H9 (cell line): ENCODE measurements around the gene FNDC3B. TPM values are rescaled to one million over a fixed set of nuclear protein-coding genes. Genes with fewer than 3 reads are reported as not detected.

Source experiments
- DNase-seq: peaks from one replicate; pipeline ENCODE4 v3.0.0-alpha.2; 2017
- H2AFZ ChIP-seq: one replicate; pipeline ENCODE4 v1.6.1; 2013; ENCODE audit warnings: mild to moderate bottlenecking, low read length, control low read depth, moderate library complexity
- H2AK5ac ChIP-seq: 2 replicates; pipeline ENCODE4 v1.6.1; 2013; ENCODE audit warnings: low read length, control low read depth, mixed read lengths; ENCODE audit not compliant: insufficient read length
- H2BK120ac ChIP-seq: one replicate; pipeline ENCODE4 v1.6.1; 2013; ENCODE audit warnings: low read depth, mild to moderate bottlenecking, low read length, control low read depth, inconsistent platforms; ENCODE audit not compliant: poor library complexity, severe bottlenecking
- H2BK12ac ChIP-seq: 2 replicates; pipeline ENCODE4 v1.6.1; 2013; ENCODE audit warnings: low read length, control low read depth, mixed read lengths, low read depth; ENCODE audit not compliant: insufficient read length
- H2BK15ac ChIP-seq: 2 replicates; pipeline ENCODE4 v1.6.1; 2013; ENCODE audit warnings: low read depth, low read length, control low read depth
- H2BK20ac ChIP-seq: one replicate; pipeline ENCODE4 v1.6.1; 2013; ENCODE audit warnings: low read depth, mild to moderate bottlenecking, low read length, control low read depth, inconsistent platforms; ENCODE audit not compliant: poor library complexity, severe bottlenecking
- H2BK5ac ChIP-seq: 2 replicates; pipeline ENCODE4 v1.6.1; 2013; ENCODE audit warnings: low read length, control low read depth, mixed read lengths; ENCODE audit not compliant: insufficient read length
- H3K14ac ChIP-seq: 2 replicates; pipeline ENCODE4 v1.6.1; 2013; ENCODE audit warnings: low read length, control low read depth; ENCODE audit not compliant: insufficient read depth
- H3K18ac ChIP-seq: 2 replicates; pipeline ENCODE4 v1.6.1; 2013; ENCODE audit warnings: low read depth, mild to moderate bottlenecking, mixed read lengths, low read length, control low read depth; ENCODE audit not compliant: insufficient read length
- H3K23ac ChIP-seq: 2 replicates; pipeline ENCODE4 v1.6.1; 2013; ENCODE audit warnings: low read length, control low read depth, mixed read lengths, low read depth; ENCODE audit not compliant: insufficient read length
- H3K23me2 ChIP-seq: 2 replicates; pipeline ENCODE4 v1.6.1; 2013; ENCODE audit warnings: low read depth, mild to moderate bottlenecking, mixed read lengths, low read length, control low read depth; ENCODE audit not compliant: insufficient read length, poor library complexity, severe bottlenecking
- H3K27ac ChIP-seq: 2 replicates; pipeline ENCODE4 v1.5.1; 2013; ENCODE audit warnings: low read length, control low read depth, mixed read lengths, low read depth; ENCODE audit not compliant: insufficient read length
- H3K27me3 ChIP-seq: 2 replicates; pipeline ENCODE4 v1.6.1; 2013; ENCODE audit warnings: low read length, control low read depth, inconsistent platforms; ENCODE audit not compliant: insufficient read depth
- H3K4ac ChIP-seq: 2 replicates; pipeline ENCODE4 v1.6.1; 2013; ENCODE audit warnings: low read depth, mild to moderate bottlenecking, control low read depth, inconsistent platforms, low read length, moderate library complexity
- H3K4me1 ChIP-seq: 2 replicates; pipeline ENCODE4 v1.6.1; 2013; ENCODE audit warnings: low read length, control low read depth, inconsistent platforms; ENCODE audit not compliant: insufficient read depth
- H3K4me2 ChIP-seq: 2 replicates; pipeline ENCODE4 v1.6.1; 2013; ENCODE audit warnings: low read length, control low read depth, mixed read lengths; ENCODE audit not compliant: insufficient read length, insufficient read depth
- H3K56ac ChIP-seq: 2 replicates; pipeline ENCODE4 v1.6.1; 2013; ENCODE audit warnings: low read depth, mild to moderate bottlenecking, mixed read lengths, low read length, control low read depth; ENCODE audit not compliant: insufficient read length
- H3K79me1 ChIP-seq: 2 replicates; pipeline ENCODE4 v1.6.1; 2013; ENCODE audit warnings: low read depth, mild to moderate bottlenecking, moderate library complexity, low read length, control low read depth, inconsistent platforms; ENCODE audit not compliant: insufficient read depth, poor library complexity, severe bottlenecking
- H3K79me2 ChIP-seq: 2 replicates; pipeline ENCODE4 v1.6.1; 2013; ENCODE audit warnings: low read length, control low read depth, inconsistent platforms; ENCODE audit not compliant: insufficient read depth
- H3K9ac ChIP-seq: 2 replicates; pipeline ENCODE4 v1.6.1; 2013; ENCODE audit warnings: low read length, control low read depth, mixed read lengths; ENCODE audit not compliant: insufficient read length; ENCODE audit errors: extremely low read depth
- H3K9me3 ChIP-seq: one replicate; pipeline ENCODE4 v1.6.1; 2013; ENCODE audit warnings: low read depth, low read length, inconsistent platforms; ENCODE audit not compliant: control insufficient read depth
- H3T11ph ChIP-seq: one replicate; pipeline ENCODE4 v1.6.1; 2013; ENCODE audit warnings: mild to moderate bottlenecking, low read length, control low read depth, inconsistent platforms
- H4K20me1 ChIP-seq: one replicate; pipeline ENCODE4 v1.6.1; 2013; ENCODE audit not compliant: control insufficient read depth, insufficient read length, insufficient read depth
- H4K5ac ChIP-seq: 2 replicates; pipeline ENCODE4 v1.6.1; 2013; ENCODE audit warnings: low read depth, mild to moderate bottlenecking, mixed read lengths, low read length, control low read depth; ENCODE audit not compliant: insufficient read length
- H4K8ac ChIP-seq: replicated peaks from 2 replicates; pipeline ENCODE4 v1.6.1; 2013; ENCODE audit warnings: low read length, control low read depth, mixed read lengths, low read depth; ENCODE audit not compliant: insufficient read length
- H4K91ac ChIP-seq: 2 replicates; pipeline ENCODE4 v1.6.1; 2013; ENCODE audit warnings: low read depth, mild to moderate bottlenecking, moderate library complexity, mixed read lengths, low read length, control low read depth; ENCODE audit not compliant: insufficient read length
- H3K27ac Mint-ChIP-seq, 3 experiments: 2 replicates in 2 of 3; 3 replicates in 1 of 3; pipeline ENCODE4 v1.8.0; 2020 to 2021; ENCODE audit warnings: mixed read lengths in 3 of 3, mild to moderate bottlenecking in 1 of 3, moderate library complexity in 1 of 3
- H3K27me3 Mint-ChIP-seq: 2 replicates; pipeline ENCODE4 v1.8.0; 2021; ENCODE audit warnings: low read depth, mild to moderate bottlenecking, moderate library complexity, mixed read lengths
- H3K36me3 Mint-ChIP-seq, 3 experiments: 2 replicates in 2 of 3; 3 replicates in 1 of 3; pipeline ENCODE4 v1.8.0; 2020 to 2021; ENCODE audit warnings: low read depth in 3 of 3, mixed read lengths in 3 of 3; ENCODE audit not compliant: insufficient read depth in 1 of 3
- H3K4me1 Mint-ChIP-seq, 2 experiments: 2 replicates each; pipeline ENCODE4 v1.8.0; 2020; ENCODE audit warnings: mixed read lengths in 2 of 2
- H3K4me3 Mint-ChIP-seq, 2 experiments: 2 replicates in 1 of 2; 3 replicates in 1 of 2; pipeline ENCODE4 v1.8.0; 2020 to 2021; ENCODE audit warnings: mild to moderate bottlenecking in 2 of 2, mixed read lengths in 2 of 2, moderate library complexity in 1 of 2
- H3K9me3 Mint-ChIP-seq, 2 experiments: 2 replicates in 1 of 2; 3 replicates in 1 of 2; pipeline ENCODE4 v1.8.0; 2020; ENCODE audit warnings: mild to moderate bottlenecking in 2 of 2, mixed read lengths in 2 of 2, moderate library complexity in 1 of 2
- CTCF ChIP-seq: fragments of 200-600 bp; sonication (generic); conservative IDR thresholded peaks from 3 replicates; pipeline ENCODE4 v1.8.0; 2021; ENCODE audit warnings: antibody characterized with exemption, mild to moderate bottlenecking
- WGBS: extraction: QIAGEN DNeasy Blood & Tissue Kit; methylation state at CpG from one replicate; pipeline ENCODE4 v1.1.7; 2013; ENCODE audit warnings: missing lambda C conversion rate, low lambda C conversion rate, mixed read lengths; ENCODE audit not compliant: insufficient read length; ENCODE audit errors: extremely low coverage; 5-methylcytosine and 5-hydroxymethylcytosine counted together
- total RNA-seq: library from RNA; stranded (reverse); gene quantifications from 2 replicates; pipeline ENCODE4 v1.2.1, GENCODE V29; 2021

Gene FNDC3B
- total RNA-seq, 1 experiment from 2014 or later = 43.8 TPM

GRCh38 chr3:172339892-172340291 is 300.5 kb downstream of the FNDC3B start:
- peak overlapping the region in 2 of 3 experiments; percentile 45 to 53; a peak in 2 of 7 replicates for H3K27ac Mint-ChIP-seq
- H3K9ac ChIP-seq = no peak overlapping the region
- H3K9me3 Mint-ChIP-seq = no peaks in the 10 kb centered on the region
- H3K18ac ChIP-seq = no peak overlapping the region
- H3K27ac ChIP-seq = no peak overlapping the region
- H3K27me3 Mint-ChIP-seq = no peaks in the 10 kb centered on the region
- no CpG with 5 or more reads among the region's 8 CpGs for WGBS
- H2AFZ ChIP-seq = no peak overlapping the region
- no peak overlapping the region for H3K4me3 Mint-ChIP-seq
- H2BK12ac ChIP-seq = no peak overlapping the region
- H2BK15ac ChIP-seq = no peak overlapping the region
- no peak overlapping the region for H3K23ac ChIP-seq
- no peaks in the 10 kb centered on the region for H3K9me3 ChIP-seq
- H3K4me2 ChIP-seq = no peak overlapping the region
- H3K23me2 ChIP-seq = no peaks in the 10 kb centered on the region
- no peak overlapping the region for H3K4ac ChIP-seq
- no peaks in the 10 kb centered on the region for H4K20me1 ChIP-seq
- H2BK5ac ChIP-seq = no peak overlapping the region
- no peaks in the 10 kb centered on the region for H3K27me3 ChIP-seq
- H3K4me1 Mint-ChIP-seq = no peaks in the 10 kb centered on the region
- no peak overlapping the region for H4K5ac ChIP-seq
- H4K8ac ChIP-seq = no peak overlapping the region
- no peak overlapping the region for H2AK5ac ChIP-seq
- no peak overlapping the region for H2BK120ac ChIP-seq
- no peak overlapping the region for H3K14ac ChIP-seq
- H3K79me1 ChIP-seq = no peaks in the 10 kb centered on the region
- H3T11ph ChIP-seq = no peak overlapping the region
- H3K56ac ChIP-seq = no peak overlapping the region
- no peak overlapping the region for H2BK20ac ChIP-seq
- H3K4me1 ChIP-seq = no peaks in the 10 kb centered on the region
- no peak overlapping the region for H4K91ac ChIP-seq
- no peak for TF ChIP-seq CTCF
- H3K79me2 ChIP-seq = no peaks in the 10 kb centered on the region
- no peak for DNase-seq
- peaks cover 8 to 53% (median 44%) of the 10 kb centered on the region in 3 experiments; a peak in 6 of 7 replicates for H3K36me3 Mint-ChIP-seq
